ENCODE results near the gene INSC.

The INSC gene

DNA sequence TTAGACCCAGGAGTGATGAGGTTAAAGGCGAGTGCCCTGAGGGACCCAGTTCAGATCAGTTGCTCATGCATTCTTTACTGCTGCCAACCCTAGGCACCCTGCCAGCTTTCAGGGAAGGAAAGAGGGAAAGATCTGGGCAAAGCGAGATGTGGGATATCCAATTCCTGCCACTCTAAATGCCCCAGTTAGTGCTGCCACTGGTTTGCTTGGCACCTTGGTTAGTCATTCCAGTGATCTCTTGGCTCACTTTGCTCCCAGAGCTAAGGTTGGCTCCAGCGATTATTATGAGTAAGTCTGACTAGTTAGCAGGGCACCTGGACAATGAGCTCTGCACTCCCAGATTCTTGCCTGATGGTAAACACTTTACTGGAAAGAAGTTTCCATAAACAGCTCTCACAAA is 85.0 kb downstream of the INSC start:
- no CpG with 5 or more reads among the region's 3 CpGs for WGBS (ENCODE audit: extremely low coverage, insufficient coverage, low lambda C conversion rate)
- no peak overlapping the region for H2BK15ac ChIP-seq (replicated peaks; ENCODE audit: low read depth)
- no peak overlapping the region for H4K5ac ChIP-seq (ENCODE audit: low read length)
- no peak overlapping the region for H3K18ac ChIP-seq (ENCODE audit: low read length)
- H2BK120ac ChIP-seq (ENCODE audit: low read depth, low read length) = no peak overlapping the region
- no peak overlapping the region for H3K4me3 ChIP-seq (ENCODE audit: low read length)
- no peaks in the 10 kb centered on the region for H3K79me2 ChIP-seq (ENCODE audit: control insufficient read depth, insufficient read depth, low read length)
- DNase-seq = no peak
- no peak overlapping the region for H2AK5ac ChIP-seq (ENCODE audit: low read length)
- no peak overlapping the region for H2BK5ac ChIP-seq (ENCODE audit: low read length)
- no peak overlapping the region for H3K9ac ChIP-seq (ENCODE audit: low read length)
- no peak overlapping the region for H3K4ac ChIP-seq (ENCODE audit: low read depth, low read length)
- no peaks in the 10 kb centered on the region for H3K79me1 ChIP-seq (ENCODE audit: low read length)
- H3K56ac ChIP-seq (ENCODE audit: low read length) = no peak overlapping the region
- H4K8ac ChIP-seq (ENCODE audit: low read depth, low read length) = no peak overlapping the region
- no peaks in the 10 kb centered on the region for H3K36me3 ChIP-seq (ENCODE audit: control insufficient read depth, insufficient read depth, low read length)
- H3K4me1 ChIP-seq (ENCODE audit: control insufficient read depth, low read depth, low read length) = no peaks in the 10 kb centered on the region
- H3K4me2 ChIP-seq (ENCODE audit: low read length) = no peak overlapping the region
- no peaks in the 10 kb centered on the region for H3K27me3 ChIP-seq (ENCODE audit: insufficient read depth, low read length, poor library complexity)
- no peak overlapping the region for H3K23ac ChIP-seq (ENCODE audit: low read length)
- no peak overlapping the region for H3K27ac ChIP-seq (ENCODE audit: low read depth, low read length)

GRCh38 chr11:15200696-15201095 is 86.0 kb downstream of the INSC start:
- no peak overlapping the region for H4K5ac ChIP-seq (ENCODE audit: low read length)
- no peak for DNase-seq
- H3K18ac ChIP-seq (ENCODE audit: low read length) = no peak overlapping the region
- H3K4me2 ChIP-seq (ENCODE audit: low read length) = no peak overlapping the region
- H3K9ac ChIP-seq (ENCODE audit: low read length) = no peak overlapping the region
- no peaks in the 10 kb centered on the region for H3K27me3 ChIP-seq (ENCODE audit: insufficient read depth, low read length, poor library complexity)
- H3K27ac ChIP-seq (ENCODE audit: low read depth, low read length) = no peak overlapping the region
- WGBS (ENCODE audit: extremely low coverage, insufficient coverage, low lambda C conversion rate) = no CpG with 5 or more reads among the region's 12 CpGs
- no peaks in the 10 kb centered on the region for H3K79me2 ChIP-seq (ENCODE audit: control insufficient read depth, insufficient read depth, low read length)
- H2AK5ac ChIP-seq (ENCODE audit: low read length) = no peak overlapping the region
- no peak overlapping the region for H2BK120ac ChIP-seq (ENCODE audit: low read depth, low read length)
- no peaks in the 10 kb centered on the region for H3K4me1 ChIP-seq (ENCODE audit: control insufficient read depth, low read depth, low read length)
- H4K8ac ChIP-seq (ENCODE audit: low read depth, low read length) = no peak overlapping the region
- H3K79me1 ChIP-seq (ENCODE audit: low read length) = no peaks in the 10 kb centered on the region
- H3K36me3 ChIP-seq (ENCODE audit: control insufficient read depth, insufficient read depth, low read length) = no peaks in the 10 kb centered on the region
- no peak overlapping the region for H3K56ac ChIP-seq (ENCODE audit: low read length)
- H2BK5ac ChIP-seq (ENCODE audit: low read length) = no peak overlapping the region
- H3K4ac ChIP-seq (ENCODE audit: low read depth, low read length) = no peak overlapping the region
- no peak overlapping the region for H3K23ac ChIP-seq (ENCODE audit: low read length)
- no peak overlapping the region for H2BK15ac ChIP-seq (replicated peaks; ENCODE audit: low read depth)
- no peak overlapping the region for H3K4me3 ChIP-seq (ENCODE audit: low read length)

DNA sequence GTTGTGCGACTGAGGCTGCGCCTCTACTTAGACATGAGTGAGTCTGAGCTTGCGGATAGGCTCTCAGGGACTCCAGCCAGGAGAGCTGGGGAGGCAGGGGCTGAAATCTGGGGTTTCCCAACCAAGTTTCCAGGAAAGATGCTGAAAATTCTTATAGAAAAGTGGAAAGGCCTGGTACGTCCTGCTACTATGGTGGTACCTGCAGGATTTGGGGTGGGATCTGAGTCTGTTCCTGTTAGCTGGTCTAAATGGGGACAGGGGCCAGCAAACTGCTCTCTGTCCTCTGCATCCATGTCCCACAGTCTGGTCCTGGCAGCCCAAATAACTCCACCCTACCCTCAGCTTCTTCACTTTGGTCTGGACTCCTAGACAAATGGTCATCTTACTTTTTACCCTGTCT is 86.9 kb downstream of the INSC start:
- Histone ChIP-seq H4K5ac (ENCODE audit: low read length) (no peak overlapping the region), H2BK5ac (ENCODE audit: low read length) (no peak overlapping the region), H3K9ac (ENCODE audit: low read length) (no peak overlapping the region), H3K79me1 (ENCODE audit: low read length) (no peaks in the 10 kb centered on the region), H3K27me3 (ENCODE audit: insufficient read depth, low read length, poor library complexity) (no peaks in the 10 kb centered on the region), H3K4me2 (ENCODE audit: low read length) (no peak overlapping the region), H3K79me2 (ENCODE audit: control insufficient read depth, insufficient read depth, low read length) (no peaks in the 10 kb centered on the region), H3K23ac (ENCODE audit: low read length) (no peak overlapping the region), H3K56ac (ENCODE audit: low read length) (no peak overlapping the region), H2AK5ac (ENCODE audit: low read length) (no peak overlapping the region), H3K4me1 (ENCODE audit: control insufficient read depth, low read depth, low read length) (no peaks in the 10 kb centered on the region), H3K4ac (ENCODE audit: low read depth, low read length) (no peak overlapping the region), H3K18ac (ENCODE audit: low read length) (no peak overlapping the region), H3K36me3 (ENCODE audit: control insufficient read depth, insufficient read depth, low read length) (no peaks in the 10 kb centered on the region), H3K27ac (ENCODE audit: low read depth, low read length) (no peak overlapping the region), H2BK15ac (replicated peaks; ENCODE audit: low read depth) (no peak overlapping the region), H2BK120ac (ENCODE audit: low read depth, low read length) (no peak overlapping the region), H4K8ac (ENCODE audit: low read depth, low read length) (no peak overlapping the region), H3K4me3 (ENCODE audit: low read length) (no peak overlapping the region)
- no CpG with 5 or more reads among the region's 4 CpGs for WGBS (ENCODE audit: extremely low coverage, insufficient coverage, low lambda C conversion rate)
- no peak for DNase-seq

- no peaks in the 10 kb centered on the region for H3K27me3 ChIP-seq (ENCODE audit: insufficient read depth, low read length, poor library complexity)
- H3K4me1 ChIP-seq (ENCODE audit: control insufficient read depth, low read depth, low read length) = no peaks in the 10 kb centered on the region
- no peaks in the 10 kb centered on the region for H3K79me2 ChIP-seq (ENCODE audit: control insufficient read depth, insufficient read depth, low read length)
- H3K4me2 ChIP-seq (ENCODE audit: low read length) = no peak overlapping the region
- no peak overlapping the region for H3K4me3 ChIP-seq (ENCODE audit: low read length)
- H3K23ac ChIP-seq (ENCODE audit: low read length) = no peak overlapping the region
- whole genome bisulfite sequencing (ENCODE audit: extremely low coverage, insufficient coverage, low lambda C conversion rate) = no CpG with 5 or more reads among the region's 5 CpGs
- no peak overlapping the region for H3K18ac ChIP-seq (ENCODE audit: low read length)
- no peaks in the 10 kb centered on the region for H3K79me1 ChIP-seq (ENCODE audit: low read length)
- H3K27ac ChIP-seq (ENCODE audit: low read depth, low read length) = no peak overlapping the region
- H3K56ac ChIP-seq (ENCODE audit: low read length) = no peak overlapping the region
- no peak overlapping the region for H2AK5ac ChIP-seq (ENCODE audit: low read length)
- H3K9ac ChIP-seq (ENCODE audit: low read length) = no peak overlapping the region
- H2BK5ac ChIP-seq (ENCODE audit: low read length) = no peak overlapping the region
- no peaks in the 10 kb centered on the region for H3K36me3 ChIP-seq (ENCODE audit: control insufficient read depth, insufficient read depth, low read length)
- no peak for DNase-seq
- no peak overlapping the region for H4K5ac ChIP-seq (ENCODE audit: low read length)
- no peak overlapping the region for H2BK15ac ChIP-seq (replicated peaks; ENCODE audit: low read depth)
- H2BK120ac ChIP-seq (ENCODE audit: low read depth, low read length) = no peak overlapping the region
- no peak overlapping the region for H4K8ac ChIP-seq (ENCODE audit: low read depth, low read length)
- H3K4ac ChIP-seq (ENCODE audit: low read depth, low read length) = no peak overlapping the region
Measured at GRCh38 chr11:15202626-15203025, 87.9 kb downstream of the INSC start.

DNA sequence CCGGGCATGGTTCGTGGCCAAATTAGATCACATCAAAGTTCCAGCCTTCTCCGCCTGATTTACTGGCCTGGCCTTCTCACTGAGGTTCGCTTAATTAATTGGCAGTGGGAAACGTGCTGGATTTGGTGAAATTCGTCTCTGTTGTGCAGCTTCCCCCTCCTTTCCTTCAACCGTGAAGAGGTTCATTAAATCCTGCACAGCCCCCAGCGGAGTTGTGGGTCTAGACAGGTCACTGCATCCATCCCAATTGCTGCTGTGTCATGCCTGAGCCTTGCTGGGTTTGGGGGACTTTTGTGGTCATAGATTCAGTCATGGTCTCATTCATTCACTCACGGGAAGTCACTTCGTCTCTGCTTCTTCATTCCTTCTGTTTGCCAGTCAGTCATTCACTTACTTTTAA is 90.0 kb downstream of the INSC start:
- Histone ChIP-seq H3K9ac (ENCODE audit: low read length) (no peak overlapping the region), H3K36me3 (ENCODE audit: control insufficient read depth, insufficient read depth, low read length) (no peaks in the 10 kb centered on the region), H2BK120ac (ENCODE audit: low read depth, low read length) (no peak overlapping the region), H3K23ac (ENCODE audit: low read length) (no peak overlapping the region), H3K79me2 (ENCODE audit: control insufficient read depth, insufficient read depth, low read length) (no peaks in the 10 kb centered on the region), H3K4me2 (ENCODE audit: low read length) (no peak overlapping the region), H2AK5ac (ENCODE audit: low read length) (no peak overlapping the region), H3K56ac (ENCODE audit: low read length) (no peak overlapping the region), H2BK5ac (ENCODE audit: low read length) (no peak overlapping the region), H3K79me1 (ENCODE audit: low read length) (no peaks in the 10 kb centered on the region), H4K8ac (ENCODE audit: low read depth, low read length) (no peak overlapping the region), H4K5ac (ENCODE audit: low read length) (no peak overlapping the region), H3K4me1 (ENCODE audit: control insufficient read depth, low read depth, low read length) (no peaks in the 10 kb centered on the region), H3K4me3 (ENCODE audit: low read length) (no peak overlapping the region), H3K4ac (ENCODE audit: low read depth, low read length) (no peak overlapping the region), H3K18ac (ENCODE audit: low read length) (no peak overlapping the region), H2BK15ac (replicated peaks; ENCODE audit: low read depth) (no peak overlapping the region), H3K27ac (ENCODE audit: low read depth, low read length) (no peak overlapping the region), H3K27me3 (ENCODE audit: insufficient read depth, low read length, poor library complexity) (no peaks in the 10 kb centered on the region)
- no peak for DNase-seq
- WGBS (ENCODE audit: extremely low coverage, insufficient coverage, low lambda C conversion rate) = no CpG with 5 or more reads among the region's 10 CpGs

DNA sequence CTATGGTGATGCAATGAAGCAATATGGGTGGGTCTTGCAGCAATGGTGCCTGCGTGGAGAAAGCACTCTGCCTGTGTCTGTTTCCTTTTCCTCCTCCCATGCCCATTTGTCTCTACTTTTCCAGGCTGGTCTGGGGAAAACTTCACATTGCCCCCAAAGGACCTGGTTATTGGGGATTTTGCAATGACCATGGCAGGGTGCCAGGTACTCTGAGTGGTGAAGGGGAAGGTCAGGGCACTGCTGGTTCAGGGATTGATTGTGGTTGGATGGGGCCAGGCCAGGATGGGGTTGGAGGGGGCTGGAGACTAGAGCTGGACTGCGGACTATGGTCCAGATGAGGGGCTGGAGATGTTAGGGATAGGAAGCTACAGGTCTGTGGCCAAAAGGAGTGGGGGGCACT is 92.1 kb downstream of the INSC start:
- no peak overlapping the region for H3K56ac ChIP-seq (ENCODE audit: low read length)
- H3K27ac ChIP-seq (ENCODE audit: low read depth, low read length) = no peak overlapping the region
- no peak overlapping the region for H4K8ac ChIP-seq (ENCODE audit: low read depth, low read length)
- no peak overlapping the region for H2BK15ac ChIP-seq (replicated peaks; ENCODE audit: low read depth)
- no peak overlapping the region for H2AK5ac ChIP-seq (ENCODE audit: low read length)
- H3K23ac ChIP-seq (ENCODE audit: low read length) = no peak overlapping the region
- no peak overlapping the region for H3K9ac ChIP-seq (ENCODE audit: low read length)
- no peak overlapping the region for H3K4me3 ChIP-seq (ENCODE audit: low read length)
- H2BK5ac ChIP-seq (ENCODE audit: low read length) = no peak overlapping the region
- DNase-seq = no peak
- H3K4me1 ChIP-seq (ENCODE audit: control insufficient read depth, low read depth, low read length) = no peaks in the 10 kb centered on the region
- H4K5ac ChIP-seq (ENCODE audit: low read length) = no peak overlapping the region
- no peaks in the 10 kb centered on the region for H3K79me1 ChIP-seq (ENCODE audit: low read length)
- no CpG with 5 or more reads among the region's 2 CpGs for WGBS (ENCODE audit: extremely low coverage, insufficient coverage, low lambda C conversion rate)
- no peaks in the 10 kb centered on the region for H3K27me3 ChIP-seq (ENCODE audit: insufficient read depth, low read length, poor library complexity)
- no peaks in the 10 kb centered on the region for H3K36me3 ChIP-seq (ENCODE audit: control insufficient read depth, insufficient read depth, low read length)
- no peaks in the 10 kb centered on the region for H3K79me2 ChIP-seq (ENCODE audit: control insufficient read depth, insufficient read depth, low read length)
- no peak overlapping the region for H3K18ac ChIP-seq (ENCODE audit: low read length)
- no peak overlapping the region for H3K4ac ChIP-seq (ENCODE audit: low read depth, low read length)
- no peak overlapping the region for H3K4me2 ChIP-seq (ENCODE audit: low read length)
- H2BK120ac ChIP-seq (ENCODE audit: low read depth, low read length) = no peak overlapping the region

Data from mesendoderm (in vitro differentiated cells).